Ectodermal cell (in vitro differentiated cells): ENCODE data around the gene CYP4F22.
"Not testable (repeated sequence)": the region's sequence is repeated elsewhere in the genome, so short reads cannot be mapped to it uniquely, and the experiment has no call there.

Experiments
- H3K27ac ChIP-seq: 2 replicates; pipeline ENCODE4 v1.7.0; 2013; ENCODE audit warnings: mild to moderate bottlenecking, low read depth, low read length; ENCODE audit not compliant: insufficient read depth, poor library complexity, severe bottlenecking
- H3K27me3 ChIP-seq: 2 replicates; pipeline ENCODE4 v1.7.0; 2013; ENCODE audit warnings: mild to moderate bottlenecking, low read length; ENCODE audit not compliant: insufficient read depth, control insufficient read depth, poor library complexity, severe bottlenecking
- H3K36me3 ChIP-seq: one replicate; pipeline ENCODE4 v1.7.0; 2013; ENCODE audit warnings: low read length; ENCODE audit not compliant: control insufficient read depth, insufficient read depth
- H3K4me1 ChIP-seq: one replicate; pipeline ENCODE4 v1.7.0; 2013; ENCODE audit warnings: low read length; ENCODE audit not compliant: control insufficient read depth, insufficient read depth
- H3K4me3 ChIP-seq: 2 replicates; pipeline ENCODE4 v1.7.0; 2013; ENCODE audit warnings: low read depth, low read length, control low read depth; ENCODE audit not compliant: insufficient read depth
- H3K9me3 ChIP-seq: 2 replicates; pipeline ENCODE4 v1.7.0; 2013; ENCODE audit warnings: mild to moderate bottlenecking, low read length, moderate library complexity; ENCODE audit not compliant: control insufficient read depth
- WGBS, 2 experiments: methylation state at CpG; one replicate each; pipeline ENCODE4 v1.1.7; 2013; ENCODE audit warnings: missing lambda C conversion rate in 2 of 2; 5-methylcytosine and 5-hydroxymethylcytosine counted together

Gene CYP4F22

DNA sequence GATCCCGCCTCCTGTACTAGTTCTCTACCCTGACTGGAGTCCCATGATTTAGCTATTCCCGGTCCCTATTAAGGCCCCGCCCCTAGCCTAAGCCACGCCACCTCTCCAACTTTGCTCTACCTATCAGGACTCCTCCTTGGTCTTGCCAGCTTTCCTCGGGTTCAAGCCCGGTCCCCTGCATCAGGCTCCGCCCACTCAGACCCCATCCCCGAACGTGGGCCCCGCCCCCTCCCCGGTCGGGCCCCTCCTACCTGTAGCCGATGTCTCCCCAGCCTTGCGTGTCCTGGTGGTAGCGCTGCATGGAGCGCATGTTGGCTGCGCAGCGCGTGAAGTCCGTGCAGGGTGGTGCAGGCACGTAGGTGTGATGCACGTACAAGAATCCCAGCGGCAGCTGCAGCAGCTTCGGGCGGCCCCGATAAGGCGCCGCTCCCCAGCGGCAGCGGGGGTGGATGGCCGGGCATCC, 36.7 kb upstream of the CYP4F22 start:
- H3K27me3 ChIP-seq = peaks cover 25% of the 10 kb centered on the region
- H3K9me3 ChIP-seq = peaks cover under 1% of the 10 kb centered on the region
- WGBS, 2 experiments = 89% methylated on average over 31 of the region's 31 CpGs
- no peak overlapping the region for H3K27ac ChIP-seq
- no peaks in the 10 kb centered on the region for H3K4me1 ChIP-seq
- no peaks in the 10 kb centered on the region for H3K36me3 ChIP-seq
- H3K4me3 ChIP-seq = no peak overlapping the region

DNA sequence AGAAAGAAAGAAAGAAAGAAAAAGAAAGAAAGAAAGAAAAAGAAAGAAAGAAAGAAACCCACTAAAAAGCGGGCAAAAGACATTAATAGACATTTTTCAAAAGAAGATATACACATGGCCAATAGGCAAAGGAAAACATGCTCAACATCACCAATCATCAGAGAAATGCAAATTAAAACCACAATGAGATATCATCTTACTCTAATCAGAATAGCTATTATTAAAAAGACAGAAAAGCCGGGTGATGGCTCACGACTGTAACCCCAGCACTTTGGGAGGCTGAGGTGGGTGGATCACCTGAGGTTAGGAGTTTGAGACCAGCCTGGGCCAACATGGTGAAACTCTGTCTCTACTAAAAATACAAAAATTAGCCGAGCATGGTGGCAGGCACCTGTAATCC, 34.5 kb upstream of the CYP4F22 start:
- not testable (repeated sequence) for H3K4me3 ChIP-seq, H3K4me1 ChIP-seq, H3K36me3 ChIP-seq, H3K27ac ChIP-seq, H3K9me3 ChIP-seq
- peaks cover 16% of the 10 kb centered on the region for H3K27me3 ChIP-seq
- 84 to 87% methylated on average over 4 of the region's 4 CpGs for WGBS, 2 experiments

DNA sequence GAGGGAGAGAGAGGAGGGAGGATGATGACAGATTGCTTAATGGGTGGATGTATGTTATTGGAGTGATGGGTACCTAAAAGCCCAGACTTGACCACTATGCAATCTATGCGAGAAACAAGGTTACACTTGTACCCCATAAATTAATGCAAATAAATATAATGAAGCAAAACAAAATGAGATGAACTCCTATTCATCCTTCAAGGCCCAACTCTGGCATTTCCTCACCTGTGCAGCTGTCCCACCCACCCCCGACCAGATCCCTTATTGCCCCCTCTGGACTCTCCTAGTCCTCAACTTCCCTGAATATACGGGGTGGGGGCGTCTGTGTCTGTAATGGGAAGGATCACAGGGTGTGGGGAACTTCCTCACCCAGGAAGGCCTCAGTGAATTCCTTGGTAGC, 33.2 kb upstream of the CYP4F22 start:
- no peak overlapping the region for H3K4me3 ChIP-seq
- peaks cover 2% of the 10 kb centered on the region for H3K27me3 ChIP-seq
- 62 to 71% methylated on average over 4 of the region's 4 CpGs for WGBS, 2 experiments
- no peak overlapping the region for H3K27ac ChIP-seq
- H3K4me1 ChIP-seq = no peaks in the 10 kb centered on the region
- no peaks in the 10 kb centered on the region for H3K36me3 ChIP-seq
- peaks cover 2% of the 10 kb centered on the region for H3K9me3 ChIP-seq

DNA sequence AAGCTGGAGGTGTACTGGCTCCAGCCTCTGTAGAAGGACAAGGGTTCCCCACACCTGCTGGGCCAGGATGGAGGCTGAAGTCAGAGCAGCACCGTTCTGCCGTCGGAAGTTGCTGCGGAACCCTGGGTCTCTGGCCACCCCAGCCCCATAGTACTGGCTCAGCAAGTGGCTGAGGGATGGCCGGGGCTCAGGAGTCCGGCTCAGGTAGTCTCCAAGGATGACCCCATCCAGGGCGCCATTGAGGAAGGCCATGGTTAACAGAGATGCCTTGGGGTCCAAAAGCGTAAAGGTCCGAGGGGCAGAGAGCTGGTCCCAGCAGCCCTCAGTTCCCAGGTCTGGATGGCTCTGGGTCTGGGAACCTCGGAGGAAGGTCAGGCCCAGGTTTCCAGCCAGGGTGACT, 32.7 kb upstream of the CYP4F22 start:
- H3K27me3 ChIP-seq = no peaks in the 10 kb centered on the region
- H3K4me1 ChIP-seq = no peaks in the 10 kb centered on the region
- H3K27ac ChIP-seq = no peak overlapping the region
- H3K9me3 ChIP-seq = peaks cover 2% of the 10 kb centered on the region
- H3K4me3 ChIP-seq = no peak overlapping the region
- H3K36me3 ChIP-seq = no peaks in the 10 kb centered on the region
- WGBS, 2 experiments = 88 to 89% methylated on average over 10 of the region's 10 CpGs

DNA sequence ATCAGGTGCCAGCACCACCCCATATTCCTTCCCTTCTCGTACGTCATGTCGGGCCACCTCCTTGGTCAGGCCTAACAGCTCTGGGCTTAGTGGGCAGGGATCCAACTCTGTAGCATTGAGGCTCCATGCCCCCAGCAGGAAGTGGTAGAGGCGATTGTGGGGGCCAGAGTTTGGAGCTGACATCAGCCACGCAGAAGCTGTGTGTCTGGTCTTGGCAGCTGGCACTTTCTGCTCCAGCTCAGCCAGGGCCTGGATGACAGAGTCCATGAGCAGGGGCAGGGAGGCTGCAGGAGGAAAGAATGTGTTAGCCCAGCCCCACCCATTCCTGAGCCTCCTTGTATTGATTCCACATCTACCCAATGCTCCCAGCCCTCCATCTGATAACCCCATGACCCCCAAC, 32.0 kb upstream of the CYP4F22 start:
- WGBS, 2 experiments = 74 to 86% methylated on average over 5 of the region's 5 CpGs
- Histone ChIP-seq H3K4me1 (no peaks in the 10 kb centered on the region), H3K27ac (no peak overlapping the region), H3K4me3 (no peak overlapping the region), H3K27me3 (no peaks in the 10 kb centered on the region), H3K36me3 (no peaks in the 10 kb centered on the region), H3K9me3 (peaks cover 2% of the 10 kb centered on the region)

DNA sequence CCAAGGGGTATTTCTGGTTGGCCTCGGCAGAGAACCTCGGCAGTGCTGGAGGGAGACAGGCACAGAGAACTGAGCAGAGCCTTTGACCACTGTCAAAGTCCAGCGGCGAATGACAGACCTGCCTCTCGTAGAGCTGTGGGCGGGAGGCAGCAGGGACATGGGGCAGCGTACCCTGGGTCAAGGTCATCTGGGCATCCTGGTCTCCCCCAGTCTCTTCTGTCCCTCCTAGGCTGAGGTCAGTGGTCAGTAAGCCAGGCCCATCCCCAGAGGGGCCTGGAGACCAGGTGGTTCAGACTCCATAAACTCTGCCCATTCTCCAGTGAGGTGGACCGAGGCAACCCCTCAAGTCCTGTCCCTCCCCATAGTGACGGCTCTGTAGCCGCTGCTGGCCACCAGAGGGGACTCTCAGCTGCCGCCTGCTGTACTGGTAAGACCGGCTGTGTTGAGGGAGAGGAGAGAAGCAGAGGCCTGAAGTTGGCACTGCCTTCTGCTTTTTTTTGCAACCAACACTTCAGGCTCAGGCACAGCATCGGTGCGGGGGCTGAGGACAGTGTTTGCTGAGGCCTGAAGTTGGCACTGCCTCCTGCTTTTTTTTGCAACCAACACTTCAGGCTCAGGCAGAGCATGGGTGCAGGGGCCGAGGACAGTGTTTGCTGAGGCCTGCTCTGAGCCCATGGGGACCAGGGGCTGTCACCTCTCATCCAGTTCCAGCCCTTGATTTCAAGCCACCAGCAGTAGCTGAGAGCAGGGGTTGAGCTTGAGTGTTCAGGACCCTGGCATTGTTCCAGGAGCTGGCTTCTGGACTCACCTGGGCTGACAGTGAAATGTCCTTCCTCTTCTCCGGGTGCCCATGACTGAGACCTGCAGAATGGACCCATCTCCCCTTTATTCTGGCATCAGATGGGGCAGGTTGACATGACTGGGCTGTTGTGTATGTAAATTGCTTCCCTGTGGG, 28.7 kb upstream of the CYP4F22 start, which contains the start of gene PGLYRP2:
PGLYRP2 (minus strand) TSS at position 111 of the 955 bp plus-strand sequence. CDS start 130 bp downstream, outside the sequence.
- Histone ChIP-seq H3K4me1 (no peaks in the 10 kb centered on the region), H3K4me3 (no peak within 1 kb of the TSS), H3K9me3 (peaks cover 5% of the 10 kb centered on the region), H3K36me3 (no peaks in the 10 kb centered on the region), H3K27ac (no peak within 1 kb of the TSS), H3K27me3 (no peaks in the 10 kb centered on the region)
- 83 to 86% methylated on average over 16 of the region's 16 CpGs for WGBS, 2 experiments

DNA sequence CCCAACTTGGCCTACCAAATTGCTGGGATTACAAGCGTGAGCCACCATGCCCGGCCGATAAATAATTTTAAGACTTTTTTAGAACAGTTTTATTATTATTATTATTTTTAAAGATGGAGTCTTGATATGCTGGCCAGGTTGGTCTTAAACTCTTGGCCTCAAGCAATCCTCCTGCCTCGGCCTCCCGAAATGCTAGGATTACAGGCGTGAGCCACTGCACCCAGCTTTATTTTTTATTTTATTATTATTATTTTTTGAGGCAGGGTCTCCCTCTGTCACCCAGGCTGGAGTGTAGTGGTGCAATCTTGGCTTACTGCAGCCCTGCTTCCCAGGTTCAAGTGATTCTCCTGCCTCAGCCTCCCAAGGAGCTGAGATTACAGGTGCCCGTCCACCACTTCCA, 27.3 kb upstream of the CYP4F22 start:
- not testable (repeated sequence) for H3K4me3 ChIP-seq, H3K36me3 ChIP-seq, H3K4me1 ChIP-seq, H3K9me3 ChIP-seq, H3K27ac ChIP-seq, H3K27me3 ChIP-seq
- WGBS, 2 experiments = 84 to 89% methylated on average over 4 to 7 of the region's 7 CpGs

DNA sequence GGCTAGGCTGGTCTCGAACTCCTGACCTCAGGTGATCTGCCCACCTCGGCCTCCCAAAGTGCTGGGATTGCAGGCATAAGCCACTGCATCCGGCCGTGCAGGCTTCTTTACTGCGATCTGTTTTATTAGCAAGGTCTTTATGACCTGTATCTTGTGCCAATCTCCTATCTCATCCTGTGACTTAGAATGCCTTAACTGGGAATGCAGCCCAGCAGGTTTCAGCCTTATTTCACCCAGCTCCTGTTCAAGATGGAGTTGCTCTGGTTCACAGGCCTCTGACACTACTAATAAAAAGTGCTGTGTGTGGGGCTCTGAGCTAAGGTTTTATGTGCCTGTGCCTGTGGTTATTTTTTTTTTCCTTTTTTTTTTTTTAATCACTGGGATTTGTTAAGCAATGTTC, 22.6 kb upstream of the CYP4F22 start:
- not testable (repeated sequence) for H3K36me3 ChIP-seq, H3K9me3 ChIP-seq
- 84 to 89% methylated on average over 5 of the region's 5 CpGs for WGBS, 2 experiments

DNA sequence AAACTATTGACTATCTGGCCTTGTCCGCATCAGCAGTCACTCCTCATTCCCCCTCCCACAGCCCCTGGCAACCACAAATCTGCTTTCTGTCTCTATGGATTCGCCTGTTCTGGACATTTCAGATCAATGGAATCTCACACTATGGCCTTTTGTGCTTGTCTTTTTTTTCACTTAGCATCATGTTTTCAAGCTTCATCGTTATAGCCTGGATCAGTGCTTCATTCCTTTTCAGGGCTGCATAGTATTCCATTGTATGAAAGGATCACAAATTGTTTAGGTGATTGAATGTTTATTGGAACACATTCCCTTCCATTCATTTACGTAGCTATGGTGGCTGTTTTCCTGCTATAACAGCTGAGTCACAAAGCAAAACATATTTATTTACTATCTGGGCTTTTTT, 21.3 kb upstream of the CYP4F22 start:
- H3K4me1 ChIP-seq = no peaks in the 10 kb centered on the region
- WGBS, 2 experiments = 78 to 85% methylated on average over 3 of the region's 4 CpGs
- H3K9me3 ChIP-seq = peaks cover 9% of the 10 kb centered on the region
- no peaks in the 10 kb centered on the region for H3K36me3 ChIP-seq
- H3K27me3 ChIP-seq = no peaks in the 10 kb centered on the region
- H3K27ac ChIP-seq = no peak overlapping the region
- no peak overlapping the region for H3K4me3 ChIP-seq

More for the DNA sequence above, 22.6 kb upstream of the CYP4F22 start:
- H3K4me3 ChIP-seq, H3K27ac ChIP-seq, H3K4me1 ChIP-seq, H3K27me3 ChIP-seq: not testable (repeated sequence)

DNA sequence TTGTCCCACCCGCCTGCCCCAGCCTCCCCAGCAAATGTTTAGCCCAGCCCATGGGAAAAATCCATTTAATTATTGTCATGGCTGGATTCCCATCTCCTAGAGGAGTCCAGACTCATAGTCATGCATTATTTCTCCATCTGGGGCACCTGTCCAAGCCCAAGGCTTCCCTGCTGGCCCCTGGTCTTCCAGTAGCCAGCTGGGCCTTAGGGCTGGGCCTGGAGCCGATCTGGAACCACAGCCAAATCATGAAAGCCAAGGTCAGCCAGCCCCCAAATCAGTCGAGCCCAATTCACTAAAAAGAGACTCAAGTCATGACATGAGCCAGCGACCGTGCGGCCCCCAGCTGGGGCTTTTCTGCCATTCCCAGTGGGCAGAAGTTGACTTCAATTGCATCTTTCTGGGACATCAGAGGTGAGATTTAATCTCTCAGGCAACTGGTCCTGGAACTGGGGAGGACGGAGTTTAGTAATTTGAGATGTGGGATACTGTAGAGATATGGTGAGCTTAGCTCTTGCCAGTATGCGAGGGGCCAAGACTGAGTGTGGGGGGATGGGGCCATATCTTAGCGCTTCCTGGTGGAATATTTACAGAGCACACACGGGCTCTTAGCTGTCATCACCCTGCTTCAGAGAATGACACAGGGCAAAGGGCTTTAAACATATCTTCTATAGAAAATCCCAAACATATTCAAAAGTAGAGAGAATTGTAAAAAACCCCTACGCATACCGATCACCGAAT, 19.7 kb upstream of the CYP4F22 start:
- no peak overlapping the region for H3K4me3 ChIP-seq
- no peaks in the 10 kb centered on the region for H3K27me3 ChIP-seq
- no peaks in the 10 kb centered on the region for H3K4me1 ChIP-seq
- H3K27ac ChIP-seq = no peak overlapping the region
- H3K9me3 ChIP-seq = peaks cover 6% of the 10 kb centered on the region
- no peaks in the 10 kb centered on the region for H3K36me3 ChIP-seq
- WGBS, 2 experiments = 79 to 83% methylated on average over 13 of the region's 13 CpGs
